Muscle layer of colon (tissue), 2 donors: ENCODE measurements around the gene PSAT1.
"Not testable (repeated sequence)": the region's sequence is repeated elsewhere in the genome, so short reads cannot be mapped to it uniquely, and the experiment has no call there.

Source experiments
- H3K27ac ChIP-seq: one replicate; pipeline ENCODE4 v1.7.0; 2013; ENCODE audit warnings: low read depth, mild to moderate bottlenecking, low read length, moderate library complexity
- H3K27me3 ChIP-seq, 2 donors: one replicate each; pipeline ENCODE4 v1.7.0; 2013; ENCODE audit warnings: low read length in 2 of 2, mild to moderate bottlenecking in 2 of 2; ENCODE audit not compliant: insufficient read depth in 2 of 2, control insufficient read depth in 1 of 2
- H3K36me3 ChIP-seq: one replicate; pipeline ENCODE4 v1.7.0; 2013; ENCODE audit warnings: mild to moderate bottlenecking, low read length; ENCODE audit not compliant: insufficient read depth
- H3K4me1 ChIP-seq: one replicate; pipeline ENCODE4 v1.7.0; 2013; ENCODE audit warnings: mild to moderate bottlenecking, low read length; ENCODE audit not compliant: insufficient read depth
- H3K4me3 ChIP-seq, 2 donors: one replicate each; pipeline ENCODE4 v1.7.0; 2013; ENCODE audit warnings: low read length in 2 of 2, low read depth in 1 of 2, mild to moderate bottlenecking in 1 of 2, moderate library complexity in 1 of 2
- H3K9ac ChIP-seq: one replicate; pipeline ENCODE4 v1.7.0; 2013; ENCODE audit warnings: low read length
- H3K9me3 ChIP-seq: one replicate; pipeline ENCODE4 v1.7.0; 2013; ENCODE audit warnings: mild to moderate bottlenecking, low read length
- donor health status: abdominal sarcoma.
- donor health status: Adenocarcinoma of cecum.

Gene PSAT1

DNA sequence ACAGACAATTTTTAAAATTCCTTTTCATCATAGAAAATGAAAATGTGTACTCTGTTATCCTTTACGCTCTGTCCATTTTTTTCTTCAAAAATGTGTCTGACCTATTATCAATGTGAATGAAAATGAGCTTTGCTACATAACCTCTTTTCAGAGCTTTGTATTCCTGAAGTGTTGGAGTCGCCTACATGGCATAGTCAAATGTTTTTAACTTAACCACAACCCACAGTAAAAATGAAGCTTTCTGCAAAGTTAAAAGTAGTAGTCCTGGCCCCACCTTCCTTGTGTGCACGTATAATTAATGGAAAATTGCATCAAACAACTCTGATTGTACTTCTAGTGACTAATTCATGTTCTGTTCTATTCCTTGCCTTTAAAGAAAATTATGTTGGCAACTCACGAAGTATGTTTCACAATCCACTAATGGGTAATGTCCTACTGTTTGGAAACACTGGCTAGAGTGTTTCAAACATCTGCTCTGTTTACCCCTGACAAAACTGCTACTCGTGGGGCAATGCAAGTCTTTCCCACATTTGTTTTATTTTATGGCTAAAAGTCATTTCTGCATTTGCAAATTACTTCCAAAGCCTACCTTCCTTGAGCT, 18.6 kb upstream of the PSAT1 start:
- Histone ChIP-seq H3K27me3 (no peaks in the 10 kb centered on the region), H3K9me3 (no peaks in the 10 kb centered on the region), H3K27ac (no peak overlapping the region), H3K4me3 (no peak overlapping the region), H3K4me1 (peaks cover 20% of the 10 kb centered on the region), H3K36me3 (no peaks in the 10 kb centered on the region), H3K9ac (no peak overlapping the region)

DNA sequence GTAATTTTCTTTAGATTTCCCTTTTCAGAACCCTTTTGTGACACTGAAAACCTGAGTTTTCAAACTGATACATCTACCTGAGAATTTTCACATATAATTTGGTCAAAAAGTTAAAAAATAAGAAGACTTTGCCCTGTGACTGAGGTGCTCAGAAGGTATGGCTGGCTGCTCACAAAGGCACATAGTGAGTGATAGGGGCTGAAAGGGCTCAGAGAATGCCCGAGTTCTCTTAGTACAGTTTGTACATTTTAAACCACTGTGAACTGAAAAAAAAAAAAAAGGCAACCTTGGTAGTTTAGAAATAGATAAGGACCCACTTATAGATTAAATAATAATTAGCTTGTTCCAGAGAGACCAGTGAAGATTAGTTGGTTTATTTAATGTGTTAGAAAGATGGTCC, 18.1 kb upstream of the PSAT1 start:
- no peak overlapping the region for H3K9ac ChIP-seq
- H3K4me1 ChIP-seq: peaks cover 20% of the 10 kb centered on the region
- no peaks in the 10 kb centered on the region for H3K36me3 ChIP-seq
- H3K27ac ChIP-seq: no peak overlapping the region
- no peaks in the 10 kb centered on the region for H3K9me3 ChIP-seq
- H3K4me3 ChIP-seq: no peak overlapping the region
- no peaks in the 10 kb centered on the region for H3K27me3 ChIP-seq

DNA sequence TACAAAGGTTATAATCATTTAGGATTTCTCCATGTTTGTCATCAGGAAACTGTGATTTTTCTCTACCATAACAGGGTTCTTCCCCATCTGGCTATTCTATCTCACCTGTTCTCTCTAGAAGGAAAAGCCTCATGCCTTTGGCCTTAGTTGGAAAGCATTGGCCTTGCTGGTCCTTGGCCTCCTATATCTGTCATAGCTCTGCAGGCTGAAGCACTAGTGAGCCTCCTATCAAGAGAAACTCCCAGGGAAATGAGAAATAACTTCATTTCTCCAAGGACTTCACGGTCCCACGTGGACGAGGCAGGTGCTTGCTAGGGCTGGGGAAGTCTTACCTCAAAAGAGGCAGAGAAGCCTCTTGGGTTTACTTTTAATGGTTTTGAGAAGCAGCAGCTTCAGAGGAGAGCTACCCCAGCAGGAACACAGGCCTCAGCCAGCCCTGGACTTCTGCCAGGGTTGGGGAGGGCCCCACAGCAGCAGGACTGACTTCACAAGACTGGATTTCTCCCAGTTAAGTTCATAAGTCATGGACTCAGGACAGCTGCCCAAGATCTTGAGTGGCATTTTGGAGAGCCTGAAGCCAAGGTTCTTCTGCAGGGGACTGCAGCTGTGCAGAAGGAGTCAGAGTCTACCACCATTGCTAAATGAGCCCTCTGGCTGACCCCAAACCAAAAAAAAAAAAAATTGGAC, 15.8 kb upstream of the PSAT1 start:
- Histone ChIP-seq H3K4me3 (no peak overlapping the region), H3K27ac (no peak overlapping the region), H3K36me3 (no peaks in the 10 kb centered on the region), H3K9ac (no peak overlapping the region), H3K9me3 (no peaks in the 10 kb centered on the region), H3K4me1 (peaks cover 20% of the 10 kb centered on the region), H3K27me3 (no peaks in the 10 kb centered on the region)

DNA sequence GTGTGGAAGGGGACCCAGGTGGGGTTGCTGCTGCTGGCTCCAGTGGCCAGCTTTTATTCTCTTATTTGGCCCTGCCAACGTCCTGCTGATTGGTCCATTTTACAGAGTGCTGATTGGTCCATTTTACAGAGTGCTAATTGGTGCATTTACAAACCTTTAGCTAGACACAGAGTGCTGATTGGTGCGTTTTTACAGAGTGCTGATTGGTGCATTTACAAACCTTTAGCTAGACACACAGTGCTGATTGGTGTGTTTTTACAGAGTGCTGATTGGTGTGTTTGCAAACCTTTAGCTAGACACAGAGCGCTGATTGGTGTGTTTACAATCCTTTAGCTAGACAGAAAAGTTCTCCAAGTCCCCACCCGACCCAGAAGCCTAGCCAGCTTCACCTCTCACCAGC, 12.7 kb upstream of the PSAT1 start:
- H3K4me3 ChIP-seq, H3K36me3 ChIP-seq, H3K27ac ChIP-seq, H3K9ac ChIP-seq, H3K27me3 ChIP-seq, H3K9me3 ChIP-seq: not testable (repeated sequence)
- H3K4me1 ChIP-seq: peaks cover 12% of the 10 kb centered on the region

DNA sequence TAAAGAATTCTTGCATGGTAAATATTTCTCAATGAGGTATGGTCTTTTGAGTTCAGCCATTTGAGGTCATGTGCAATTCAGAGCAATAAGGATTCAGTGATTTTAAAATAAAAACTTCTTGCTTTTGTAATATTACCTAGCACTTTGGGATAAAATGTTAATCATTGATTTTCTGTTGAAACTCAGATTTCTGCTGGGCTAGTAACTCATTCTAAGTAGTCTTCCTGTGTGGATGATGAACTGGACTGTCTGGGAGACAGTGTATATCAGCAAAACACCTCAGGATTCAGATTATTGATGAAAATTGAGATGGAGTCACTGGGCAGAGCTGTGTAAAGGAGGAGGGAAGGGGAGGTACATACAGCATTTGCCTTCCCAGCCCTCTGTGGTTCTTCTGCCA, 10.8 kb upstream of the PSAT1 start:
- Histone ChIP-seq H3K4me1 (peaks cover 7% of the 10 kb centered on the region), H3K9ac (no peak overlapping the region), H3K27ac (no peak overlapping the region), H3K27me3 (no peaks in the 10 kb centered on the region), H3K4me3 (no peak overlapping the region), H3K36me3 (no peaks in the 10 kb centered on the region), H3K9me3 (no peaks in the 10 kb centered on the region)

DNA sequence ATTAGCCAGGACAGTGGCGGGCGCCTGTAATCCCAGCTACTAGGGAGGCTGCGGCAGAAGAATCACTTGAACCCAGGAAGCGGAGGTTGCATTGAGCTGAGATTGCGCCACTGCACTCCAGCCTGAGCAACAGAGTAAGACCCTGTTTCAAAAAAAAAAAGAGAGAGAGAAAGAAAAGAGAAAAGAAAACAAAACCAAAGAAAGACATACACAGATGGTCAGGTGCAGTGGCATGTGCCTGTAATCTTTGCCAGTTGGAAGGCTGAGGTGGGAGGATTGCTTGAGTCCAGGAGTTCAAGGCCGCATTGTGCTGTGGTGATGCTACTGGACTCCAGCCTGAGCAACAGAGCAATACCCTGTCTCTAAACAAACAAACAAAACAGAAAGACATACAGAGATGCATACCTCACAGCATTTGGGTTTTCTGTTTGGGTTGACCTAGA, 10.0 kb upstream of the PSAT1 start:
- Histone ChIP-seq H3K27ac (no peak overlapping the region), H3K9ac (no peak overlapping the region), H3K4me3 (no peak overlapping the region), H3K36me3 (no peaks in the 10 kb centered on the region), H3K9me3 (no peaks in the 10 kb centered on the region), H3K27me3 (no peaks in the 10 kb centered on the region), H3K4me1 (no peaks in the 10 kb centered on the region)

DNA sequence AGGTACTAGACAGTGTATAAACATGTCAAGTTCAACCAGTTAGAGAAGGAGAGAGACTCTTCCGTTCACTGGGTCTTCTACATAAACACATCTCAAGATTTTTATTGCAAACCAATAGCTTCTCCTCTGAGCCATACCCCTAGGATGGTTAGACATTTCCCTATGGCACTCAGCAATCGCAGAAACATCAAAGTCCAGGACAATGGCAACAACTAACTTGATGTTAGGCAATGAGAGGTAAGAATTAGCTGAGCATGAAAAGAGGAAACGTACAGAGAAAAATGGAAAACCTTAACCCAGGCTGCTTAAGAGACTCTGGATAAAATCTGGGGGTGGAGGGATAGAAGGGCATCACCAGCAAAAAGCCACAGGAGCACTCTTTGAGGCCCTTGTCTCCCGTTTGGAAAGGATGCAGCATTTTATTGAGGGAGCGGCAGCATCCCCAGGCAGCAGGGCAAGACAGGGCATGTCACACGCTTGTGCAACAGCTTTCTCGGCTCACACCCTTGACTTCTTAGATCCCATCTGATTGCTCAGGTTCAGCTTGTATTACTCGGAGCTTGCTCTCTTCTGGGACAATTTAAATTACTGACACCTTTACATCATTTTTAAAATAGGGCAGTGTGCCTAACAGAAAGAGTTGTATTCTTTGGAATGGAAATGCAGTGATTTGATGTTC, 8.6 kb upstream of the PSAT1 start:
- Histone ChIP-seq H3K36me3 (no peaks in the 10 kb centered on the region), H3K4me3 (no peak overlapping the region), H3K27me3 (no peaks in the 10 kb centered on the region), H3K9me3 (no peaks in the 10 kb centered on the region), H3K9ac (no peak overlapping the region), H3K27ac (no peak overlapping the region), H3K4me1 (no peaks in the 10 kb centered on the region)

DNA sequence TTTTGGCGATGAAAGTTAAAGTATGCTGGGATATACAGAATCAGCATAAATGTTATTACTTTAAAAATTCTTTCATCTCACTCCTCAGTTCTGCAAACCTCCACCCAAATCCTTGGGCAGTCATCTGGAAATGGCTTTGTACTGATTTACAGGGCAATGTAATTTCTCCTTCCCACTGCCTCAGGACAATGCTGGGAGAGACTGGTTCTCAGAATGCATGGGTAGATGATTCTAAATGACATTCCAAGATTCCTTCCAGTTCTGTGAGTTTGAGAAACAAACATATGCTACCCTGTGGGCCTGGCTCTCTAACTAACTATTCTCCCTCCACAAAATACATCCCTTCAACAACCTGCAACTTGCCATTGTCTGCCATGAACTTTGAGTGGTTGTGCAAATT, 7.5 kb upstream of the PSAT1 start:
- Histone ChIP-seq H3K4me1 (no peaks in the 10 kb centered on the region), H3K9me3 (no peaks in the 10 kb centered on the region), H3K27me3 (no peaks in the 10 kb centered on the region), H3K4me3 (no peak overlapping the region), H3K36me3 (no peaks in the 10 kb centered on the region), H3K27ac (no peak overlapping the region), H3K9ac (no peak overlapping the region)

DNA sequence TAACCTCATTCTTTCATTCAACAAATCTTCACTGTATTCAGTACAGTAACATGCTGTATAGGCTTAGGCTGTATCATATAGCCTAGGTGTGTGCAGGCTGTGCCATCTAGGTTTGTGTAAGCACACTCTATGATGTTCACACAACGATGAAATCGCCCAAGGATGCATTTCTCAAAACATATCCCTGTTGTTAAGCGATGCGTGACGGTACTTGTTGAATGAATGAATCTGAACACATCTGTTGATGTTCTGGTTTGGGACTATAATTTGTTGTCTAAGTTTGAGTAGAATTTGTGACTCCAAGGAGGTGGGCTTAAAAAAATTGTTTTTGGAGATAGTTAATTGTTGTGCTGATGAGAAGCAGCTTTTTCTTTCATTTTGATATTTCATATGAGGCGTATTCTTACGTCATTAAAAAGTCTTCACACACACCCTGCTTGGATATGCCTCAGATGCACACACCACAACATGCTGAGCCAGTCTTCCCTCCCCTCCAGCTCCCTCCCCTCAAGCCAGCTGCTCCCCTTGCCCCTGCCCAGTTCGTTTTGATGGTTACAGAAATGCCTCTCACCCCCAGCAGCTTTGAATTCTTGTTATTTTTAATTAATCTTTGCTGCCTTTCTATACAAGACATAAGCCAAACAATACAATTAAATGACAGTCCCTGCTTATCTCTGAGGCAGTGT, 5.5 kb upstream of the PSAT1 start:
- H3K4me1 ChIP-seq: peaks cover 6% of the 10 kb centered on the region
- no peak overlapping the region for H3K9ac ChIP-seq
- no peaks in the 10 kb centered on the region for H3K27me3 ChIP-seq
- H3K27ac ChIP-seq: no peak overlapping the region
- H3K4me3 ChIP-seq: no peak overlapping the region
- no peaks in the 10 kb centered on the region for H3K9me3 ChIP-seq
- no peaks in the 10 kb centered on the region for H3K36me3 ChIP-seq

DNA sequence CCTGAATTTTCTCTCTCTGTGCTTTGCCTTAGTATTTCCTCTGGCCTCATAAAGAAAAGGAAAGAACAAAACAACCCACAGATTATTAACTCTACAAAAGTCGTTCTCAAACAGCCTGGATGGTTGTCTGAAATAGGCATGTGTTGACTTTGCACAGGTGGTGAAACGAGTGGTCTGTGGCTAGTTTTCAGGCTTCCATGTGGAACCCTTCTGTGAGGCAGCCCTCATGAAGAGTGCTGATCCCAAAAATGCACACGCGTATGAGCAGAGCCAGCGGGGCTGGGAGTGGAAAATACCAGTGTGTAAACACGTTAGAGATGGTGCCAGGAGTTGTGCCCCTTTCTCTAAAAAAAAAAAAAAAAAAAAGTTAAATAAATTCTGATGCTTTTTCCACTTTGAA, 4.9 kb upstream of the PSAT1 start:
- Histone ChIP-seq H3K9me3 (no peaks in the 10 kb centered on the region), H3K27ac (no peak overlapping the region), H3K4me1 (peaks cover 6% of the 10 kb centered on the region), H3K4me3 (no peak overlapping the region), H3K36me3 (no peaks in the 10 kb centered on the region), H3K27me3 (no peaks in the 10 kb centered on the region), H3K9ac (no peak overlapping the region)

DNA sequence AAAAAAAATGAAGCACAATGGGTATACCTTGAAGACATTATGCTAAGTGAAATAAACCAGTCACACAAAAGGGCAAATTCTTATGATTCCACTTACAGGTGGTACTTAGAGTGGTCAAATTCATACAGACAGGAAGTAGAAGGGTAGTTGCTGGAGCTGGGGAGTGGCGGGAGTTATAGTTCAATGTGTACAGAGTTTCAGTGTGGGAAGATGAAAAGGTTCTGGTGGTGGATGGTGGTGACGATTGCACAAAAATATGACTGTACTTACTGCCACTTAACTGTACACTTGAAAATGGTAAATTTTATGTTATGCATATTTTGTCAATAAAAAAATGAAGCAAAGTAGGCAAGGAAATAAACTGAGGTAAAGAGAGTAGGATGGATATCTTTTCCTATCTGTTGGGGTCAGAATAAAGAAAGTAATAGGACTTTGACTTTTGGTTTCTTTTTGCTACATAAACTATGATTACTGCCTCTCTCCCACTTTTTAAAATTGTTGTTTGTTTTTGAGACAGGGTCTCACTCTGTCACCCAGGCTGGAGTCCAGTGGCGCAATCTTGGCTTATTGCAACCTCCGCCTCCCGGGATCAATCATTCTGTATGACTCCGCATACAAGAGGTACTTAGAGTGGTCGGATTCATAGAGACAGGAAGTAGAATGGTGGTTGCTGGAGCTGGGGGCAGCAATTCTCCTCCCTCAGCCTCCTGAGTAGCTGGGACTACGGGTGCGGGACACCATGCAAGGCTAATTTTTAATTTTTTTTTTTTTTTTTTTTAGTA, 4.0 kb upstream of the PSAT1 start:
- Histone ChIP-seq H3K27me3 (no peaks in the 10 kb centered on the region), H3K9ac (no peak overlapping the region), H3K4me3 (no peak overlapping the region), H3K36me3 (no peaks in the 10 kb centered on the region), H3K4me1 (peaks cover 10% of the 10 kb centered on the region), H3K9me3 (no peaks in the 10 kb centered on the region), H3K27ac (no peak overlapping the region)
